IPS-20b (cell line): ENCODE data around the gene NWD2.

ENCODE experiments used
- H3K27ac ChIP-seq: one replicate; pipeline ENCODE4 v1.5.1; 2013; ENCODE audit warnings: low read length
- H3K27me3 ChIP-seq: 2 replicates; pipeline ENCODE4 v1.6.1; 2013; ENCODE audit warnings: mild to moderate bottlenecking, low read length, inconsistent platforms; ENCODE audit not compliant: insufficient read depth
- H3K36me3 ChIP-seq: 2 replicates; pipeline ENCODE4 v1.6.1; 2013; ENCODE audit warnings: low read depth, mild to moderate bottlenecking, inconsistent platforms, low read length, moderate library complexity; ENCODE audit not compliant: insufficient read depth
- H3K4me1 ChIP-seq: 2 replicates; pipeline ENCODE4 v1.6.1; 2013; ENCODE audit warnings: mild to moderate bottlenecking, control low read depth, inconsistent platforms, low read length, moderate library complexity; ENCODE audit not compliant: insufficient read depth
- H3K4me3 ChIP-seq: 2 replicates; pipeline ENCODE4 v1.5.1; 2013; ENCODE audit warnings: mild to moderate bottlenecking, low read length, inconsistent platforms
- H3K9ac ChIP-seq: 2 replicates; pipeline ENCODE4 v1.6.1; 2013; ENCODE audit warnings: low read depth, mild to moderate bottlenecking, inconsistent platforms, low read length, moderate library complexity
- H3K9me3 ChIP-seq: 2 replicates; pipeline ENCODE4 v1.6.1; 2013; ENCODE audit warnings: mild to moderate bottlenecking, low read depth, low read length, inconsistent platforms; ENCODE audit not compliant: insufficient read depth

NWD2 gene

GRCh38 chr4:37430718-37431416 lies 186.3 kb downstream of the NWD2 start:
- H3K9ac ChIP-seq, result no peak overlapping the region
- no peak overlapping the region for H3K4me3 ChIP-seq
- H3K9me3 ChIP-seq, result no peaks in the 10 kb centered on the region
- no peaks in the 10 kb centered on the region for H3K36me3 ChIP-seq
- H3K27ac ChIP-seq, result no peak overlapping the region
- no peaks in the 10 kb centered on the region for H3K27me3 ChIP-seq
- no peaks in the 10 kb centered on the region for H3K4me1 ChIP-seq

- H3K4me1 ChIP-seq, result no peaks in the 10 kb centered on the region
- no peak overlapping the region for H3K9ac ChIP-seq
These were observed 186.8 kb downstream of the NWD2 start for GRCh38 chr4:37431417-37431743.

GRCh38 chr4:37434469-37434868 lies 189.9 kb downstream of the NWD2 start:
- no peak overlapping the region for H3K9ac ChIP-seq
- H3K4me3 ChIP-seq, result no peak overlapping the region
- H3K4me1 ChIP-seq, result no peaks in the 10 kb centered on the region
- H3K27ac ChIP-seq, result no peak overlapping the region
- no peaks in the 10 kb centered on the region for H3K27me3 ChIP-seq
- H3K36me3 ChIP-seq, result no peaks in the 10 kb centered on the region
- H3K9me3 ChIP-seq, result no peaks in the 10 kb centered on the region

More at GRCh38 chr4:37431417-37431743, 186.8 kb downstream of the NWD2 start:
- H3K27me3 ChIP-seq, result no peaks in the 10 kb centered on the region
- no peak overlapping the region for H3K27ac ChIP-seq
- H3K4me3 ChIP-seq, result no peak overlapping the region
- no peaks in the 10 kb centered on the region for H3K9me3 ChIP-seq
- H3K36me3 ChIP-seq, result no peaks in the 10 kb centered on the region

GRCh38 chr4:37436546-37436945 lies 192.0 kb downstream of the NWD2 start:
- H3K4me3 ChIP-seq, result no peak overlapping the region
- H3K27me3 ChIP-seq, result no peaks in the 10 kb centered on the region
- no peaks in the 10 kb centered on the region; the same call in 1 of the 2 replicates for H3K4me1 ChIP-seq
- no peaks in the 10 kb centered on the region for H3K36me3 ChIP-seq
- H3K9me3 ChIP-seq, result no peaks in the 10 kb centered on the region
- H3K9ac ChIP-seq, result no peak overlapping the region
- no peak overlapping the region for H3K27ac ChIP-seq

GRCh38 chr4:37437163-37437562 lies 192.6 kb downstream of the NWD2 start:
- Histone ChIP-seq H3K9ac (no peak overlapping the region), H3K4me3 (no peak overlapping the region), H3K4me1 (no peaks in the 10 kb centered on the region; the same call in 1 of the 2 replicates), H3K27me3 (no peaks in the 10 kb centered on the region), H3K27ac (no peak overlapping the region), H3K9me3 (no peaks in the 10 kb centered on the region), H3K36me3 (no peaks in the 10 kb centered on the region)

- Histone ChIP-seq H3K27ac (no peak overlapping the region), H3K4me3 (no peak overlapping the region), H3K27me3 (no peaks in the 10 kb centered on the region), H3K4me1 (no peaks in the 10 kb centered on the region; the same call in 1 of the 2 replicates), H3K9ac (no peak overlapping the region), H3K36me3 (no peaks in the 10 kb centered on the region), H3K9me3 (no peaks in the 10 kb centered on the region)
These were observed 194.2 kb downstream of the NWD2 start for GRCh38 chr4:37438564-37439279.

GRCh38 chr4:37439809-37440474 lies 195.4 kb downstream of the NWD2 start:
- no peaks in the 10 kb centered on the region for H3K36me3 ChIP-seq
- no peak overlapping the region for H3K9ac ChIP-seq
- no peaks in the 10 kb centered on the region for H3K9me3 ChIP-seq
- no peaks in the 10 kb centered on the region; the same call in 1 of the 2 replicates for H3K4me1 ChIP-seq
- no peaks in the 10 kb centered on the region for H3K27me3 ChIP-seq
- H3K27ac ChIP-seq, result no peak overlapping the region
- no peak overlapping the region for H3K4me3 ChIP-seq

- H3K27ac ChIP-seq, result no peak overlapping the region
- no peaks in the 10 kb centered on the region for H3K36me3 ChIP-seq
- H3K4me1 ChIP-seq, result no peaks in the 10 kb centered on the region; the same call in 1 of the 2 replicates
- no peaks in the 10 kb centered on the region for H3K9me3 ChIP-seq
- H3K9ac ChIP-seq, result no peak overlapping the region
- H3K4me3 ChIP-seq, result no peak overlapping the region
- no peaks in the 10 kb centered on the region for H3K27me3 ChIP-seq
These were observed 196.0 kb downstream of the NWD2 start for GRCh38 chr4:37440501-37440900.

- Histone ChIP-seq H3K27me3 (no peaks in the 10 kb centered on the region), H3K9ac (no peak overlapping the region), H3K4me3 (no peak overlapping the region), H3K4me1 (no peaks in the 10 kb centered on the region; the same call in 1 of the 2 replicates), H3K9me3 (no peaks in the 10 kb centered on the region), H3K27ac (no peak overlapping the region), H3K36me3 (no peaks in the 10 kb centered on the region)
These were observed 196.9 kb downstream of the NWD2 start for GRCh38 chr4:37441231-37442061.

GRCh38 chr4:37442062-37442323 lies 197.4 kb downstream of the NWD2 start:
- Histone ChIP-seq H3K4me1 (no peaks in the 10 kb centered on the region; the same call in 1 of the 2 replicates), H3K27ac (no peak overlapping the region), H3K9me3 (no peaks in the 10 kb centered on the region), H3K4me3 (no peak overlapping the region), H3K27me3 (no peaks in the 10 kb centered on the region), H3K9ac (no peak overlapping the region), H3K36me3 (no peaks in the 10 kb centered on the region)

- Histone ChIP-seq H3K27ac (no peak overlapping the region), H3K4me3 (no peak overlapping the region), H3K9ac (no peak overlapping the region), H3K9me3 (no peaks in the 10 kb centered on the region), H3K36me3 (no peaks in the 10 kb centered on the region), H3K4me1 (no peaks in the 10 kb centered on the region; the same call in 1 of the 2 replicates), H3K27me3 (no peaks in the 10 kb centered on the region)
These were observed 198.6 kb downstream of the NWD2 start for GRCh38 chr4:37443137-37443536.
